Left cardiac atrium (tissue), 4 donors: ENCODE data around the gene PNRC2. TPM values are rescaled to one million over a fixed set of nuclear protein-coding genes. Genes with fewer than 3 reads are reported as not detected.
"Not testable (repeated sequence)": the region's sequence is repeated elsewhere in the genome, so short reads cannot be mapped to it uniquely, and the experiment has no call there.

Experiments used
- ATAC-seq, 2 donors: fragments of 200-7000 bp; cut with Tn5 transposase; one replicate each; pipeline ENCODE4 v1.9.1; 2020; ENCODE audit warnings: mild to moderate bottlenecking in 2 of 2, moderate library complexity in 2 of 2
- DNase-seq: peaks from one replicate; pipeline ENCODE4 v3.0.0-alpha.2; 2020
- intact Hi-C, 2 donors: fragments of 100-400 bp; cut with DNase I; formaldehyde crosslinking; loops; one replicate each; pipeline versions ENCODE4 v1.14.1 to v1.15.1; 2022 to 2023
- total RNA-seq, 2 donors: library from RNA; stranded (reverse); fragmentation: NEBNext Ultra II Directional; extraction: Animal tissue kit (Norgen Biotek cat#: 25700); gene quantifications; one replicate each; pipeline ENCODE4 v1.2.1, GENCODE V29; 2021
- donor health status: DM: no; HTN: yes; CAD: no.
- donor health status: DM: no; HTN: yes; CAD: no; lungs with severe emphysema.
- donor health status: DM: yes; HTN: yes; CAD: no.
- donor health status: Dilated cardiomyopathy.

The PNRC2 gene
- total RNA-seq, 2 donors from 2014 or later = 84.2 to 89.2 TPM

DNA sequence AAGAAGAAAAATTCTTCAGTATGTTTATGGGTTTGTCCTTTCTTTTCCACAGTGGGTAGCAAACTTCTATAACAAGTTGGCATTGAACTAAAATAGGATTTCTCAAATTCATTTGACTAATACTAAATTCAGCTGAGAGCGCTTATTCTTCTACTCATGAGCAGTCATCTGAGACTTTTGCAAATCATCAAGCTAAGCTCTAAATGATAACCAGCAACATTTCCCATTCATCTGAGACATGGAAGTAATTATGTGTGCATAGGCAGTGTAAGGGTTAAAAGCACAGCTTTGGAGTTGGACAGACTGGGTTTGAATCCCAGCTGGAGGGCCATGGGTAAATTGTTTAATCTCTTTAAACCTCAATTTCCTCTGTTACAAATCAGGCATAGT, 28.1 kb upstream of the PNRC2 start:
- intact Hi-C loops = no loop called here
- no peak for DNase-seq
- no peak for ATAC-seq

DNA sequence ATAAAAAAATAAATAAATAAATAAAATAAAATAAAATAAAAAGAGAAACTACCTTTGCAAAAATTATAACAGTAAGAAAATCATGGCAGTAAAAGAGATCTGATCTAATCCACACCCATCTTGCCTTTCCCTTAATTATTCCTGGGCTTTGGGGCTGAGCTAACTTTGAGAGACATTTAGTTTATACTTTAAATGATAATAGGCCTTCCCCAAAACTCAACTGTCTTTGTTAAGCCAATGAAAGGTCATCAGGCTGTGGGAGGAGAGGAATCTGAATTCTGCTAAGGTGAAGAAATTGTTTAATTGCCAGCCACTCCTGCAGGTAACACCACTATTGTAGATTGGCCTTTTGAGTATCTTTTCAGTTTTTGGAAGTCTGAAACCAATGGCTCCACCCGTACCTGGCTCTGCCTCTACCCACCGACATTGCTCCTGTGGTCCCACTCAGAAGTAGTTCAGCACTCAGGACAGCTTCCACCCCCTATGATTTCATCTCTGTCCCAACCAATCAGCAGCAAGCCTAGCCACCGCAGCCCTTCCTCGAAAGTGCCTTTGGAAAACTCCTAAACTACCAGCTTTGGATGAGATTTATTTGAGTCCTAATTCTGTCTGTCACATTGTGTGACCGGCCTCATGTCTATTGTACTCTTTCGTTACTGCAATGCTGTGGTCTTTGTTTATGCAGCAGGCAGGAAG, 23.0 kb upstream of the PNRC2 start:
- intact Hi-C loops = no loop called here
- DNase-seq = no peak
- no peak for ATAC-seq

DNA sequence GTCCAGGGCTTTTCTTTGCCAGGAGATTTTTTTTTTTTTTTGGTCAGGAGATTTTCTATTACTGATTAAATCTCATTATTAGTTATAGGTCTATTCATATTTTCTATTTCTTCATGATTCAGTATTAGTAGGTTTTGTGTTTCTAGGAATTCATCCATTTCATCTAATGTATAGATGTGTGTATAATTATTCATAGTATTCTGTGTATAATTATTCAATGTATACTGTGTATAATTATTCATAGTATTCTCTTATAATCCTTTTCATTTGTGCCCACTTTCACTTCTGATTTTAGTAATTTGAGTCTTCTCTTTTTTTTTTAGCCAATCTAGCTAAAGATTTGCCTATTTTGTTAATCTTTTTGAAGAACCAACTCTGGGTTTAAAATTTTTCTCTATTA, 12.3 kb upstream of the PNRC2 start:
- intact Hi-C loops = no loop called here
- DNase-seq (no peak), ATAC-seq (no peak)

DNA sequence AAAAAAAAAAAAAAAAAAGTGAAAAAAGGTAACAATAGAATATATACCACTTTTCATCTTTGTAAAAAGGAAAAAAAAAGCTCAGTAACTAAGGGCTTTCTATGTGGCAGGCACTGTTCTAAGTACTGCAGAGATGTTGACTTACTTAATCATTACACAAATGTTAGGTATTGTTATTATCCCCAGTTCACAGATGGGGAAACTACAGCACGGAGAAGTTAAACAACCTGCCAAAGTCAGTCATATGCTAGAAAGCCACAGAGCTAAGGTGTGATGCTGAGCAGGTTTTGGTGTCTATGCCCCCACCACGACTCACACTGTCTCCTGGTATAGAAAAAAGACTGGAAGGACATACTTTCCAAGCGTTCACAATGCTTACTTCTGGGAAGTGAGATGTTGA, 6.6 kb upstream of the PNRC2 start:
- ATAC-seq (no peak), DNase-seq (no peak)
- intact Hi-C loops = loop anchor here in 1 of 2 donors (10.0 kb wide), 1 partner anchor 72 kb away; no protein-coding TSS in a partner anchor

DNA sequence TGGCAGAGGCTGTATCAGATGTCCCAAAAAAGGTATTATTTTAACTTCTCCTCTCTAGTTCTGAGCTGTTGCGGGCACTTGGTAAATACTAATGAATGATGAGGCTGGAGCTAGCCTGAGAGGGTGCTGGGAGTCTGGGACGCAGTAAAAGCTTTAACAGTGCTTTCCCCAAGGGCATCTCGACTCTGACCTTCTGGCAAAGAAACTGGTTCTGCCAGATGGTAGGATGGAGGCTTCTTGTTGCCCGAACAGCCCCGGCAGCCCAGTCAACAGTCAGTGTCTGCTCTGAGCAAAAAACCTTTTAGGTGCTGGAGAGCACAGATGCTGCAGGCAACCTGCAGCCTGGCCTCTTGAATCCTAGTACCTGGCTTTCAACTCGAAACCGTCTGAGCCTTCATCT, 2.5 kb upstream of the PNRC2 start:
- intact Hi-C loops = loop anchor here (5.0 to 10.0 kb wide), 2 partner anchors 68 to 70 kb away; no protein-coding TSS in a partner anchor
- no peak for ATAC-seq
- no peak for DNase-seq

DNA sequence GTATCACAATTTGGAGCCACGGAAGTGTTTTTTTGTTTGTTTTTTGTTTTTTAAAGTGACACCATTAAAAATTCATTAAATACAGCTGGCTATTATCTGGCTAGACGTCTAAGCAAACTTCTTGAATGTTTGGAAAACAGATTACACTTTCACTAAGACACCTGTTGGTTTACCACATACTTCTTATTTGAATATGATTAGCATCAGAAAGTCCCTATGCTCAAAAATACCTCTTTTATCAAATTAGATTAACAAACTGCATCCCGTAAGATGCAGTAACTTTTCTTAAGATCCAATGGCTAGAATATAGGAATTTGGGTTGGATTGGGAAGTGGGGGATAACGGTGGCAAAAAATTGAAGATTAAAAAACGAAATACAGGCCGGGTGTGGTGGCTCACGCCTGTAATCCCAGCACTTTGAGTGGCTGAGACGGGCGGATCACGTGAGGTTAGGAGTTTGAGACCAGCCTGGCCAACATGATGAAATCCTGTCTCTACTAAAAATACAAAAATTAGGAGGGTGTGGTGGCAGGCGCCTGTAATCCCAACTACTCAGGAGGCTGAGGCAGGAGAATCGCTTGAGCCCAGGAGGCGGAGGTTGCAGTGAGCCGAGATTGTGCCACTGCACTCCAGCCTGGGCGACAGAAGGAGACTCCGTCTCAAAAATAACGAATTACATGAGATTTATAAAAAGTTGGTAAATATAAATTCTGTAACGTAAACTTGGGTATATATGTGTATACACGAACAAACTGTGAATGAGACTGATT, 1.4 kb upstream of the PNRC2 start:
- intact Hi-C loops = loop anchor here (5.0 to 10.0 kb wide), 2 partner anchors 67 to 69 kb away; no protein-coding TSS in a partner anchor
- DNase-seq, ATAC-seq: not testable (repeated sequence)

DNA sequence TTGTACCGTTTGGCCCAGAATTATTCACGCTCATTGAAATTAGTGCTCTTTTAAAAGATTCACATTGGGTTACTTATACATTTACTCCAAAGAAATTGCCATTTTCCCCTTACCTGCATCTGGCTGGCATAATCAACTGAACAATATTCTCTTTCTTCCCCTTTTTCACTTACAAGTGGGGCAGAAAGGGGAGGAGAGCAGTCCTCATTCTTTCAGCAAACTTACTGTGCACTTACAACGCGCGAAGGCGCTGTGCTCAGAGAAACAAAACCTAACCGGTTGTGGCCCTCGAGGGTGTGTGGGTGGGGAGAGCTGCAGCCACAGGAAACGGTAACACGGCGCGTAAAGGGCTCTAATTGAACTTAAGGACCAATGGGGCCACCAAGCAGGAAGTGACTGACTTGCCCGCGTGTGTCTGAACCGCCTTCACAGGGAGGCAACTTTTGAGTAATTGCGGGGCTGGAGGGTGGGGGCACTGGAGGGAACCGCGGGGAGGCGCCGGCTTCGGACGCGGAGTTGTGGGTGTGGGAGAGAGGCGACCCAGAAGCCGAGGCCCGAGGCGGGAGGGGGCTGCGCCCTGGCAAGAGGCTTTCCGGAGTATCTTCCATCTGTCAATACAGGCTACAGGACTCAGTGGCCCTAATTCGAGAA, 693 bp upstream of the PNRC2 start:
- intact Hi-C loops = loop anchor here (5.0 to 10.0 kb wide), 2 partner anchors 66 to 68 kb away; no protein-coding TSS in a partner anchor
- peak; percentile 88 for DNase-seq
- peak; percentile 73 to 80 for ATAC-seq

DNA sequence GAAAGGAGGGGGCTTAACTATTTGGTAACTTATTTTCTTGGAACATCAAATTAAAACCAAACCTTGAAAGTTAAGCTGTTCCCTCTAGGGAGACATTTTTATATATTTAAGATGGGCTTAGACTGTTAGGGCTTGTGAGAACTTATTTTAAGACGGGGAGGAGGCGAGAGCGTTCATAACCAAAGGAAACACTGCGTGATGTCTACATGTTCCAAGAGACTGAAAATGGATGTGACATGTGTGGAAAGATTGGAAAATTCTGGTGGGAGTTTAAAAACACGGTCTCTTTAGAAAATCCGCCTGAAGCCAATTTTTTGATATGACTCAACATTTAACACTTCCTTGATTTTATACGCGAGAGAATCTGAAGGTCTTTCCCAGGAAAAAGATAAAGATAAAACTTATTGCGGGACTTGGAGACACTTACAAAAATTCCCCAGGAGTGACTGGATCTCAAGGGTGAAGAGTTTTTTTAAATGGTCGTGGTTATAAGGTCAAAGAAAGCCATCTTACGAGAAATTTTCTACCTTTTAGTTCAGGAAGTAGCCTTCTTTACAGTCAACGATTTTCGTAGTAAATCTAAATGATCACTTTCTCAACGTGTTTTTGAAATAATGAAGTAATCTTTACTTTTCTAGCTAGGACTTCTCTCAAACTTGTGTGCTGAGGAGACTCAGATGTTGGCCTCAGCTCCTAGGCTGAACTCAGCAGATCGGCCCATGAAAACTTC, 828 bp downstream of the PNRC2 start:
- DNase-seq (no peak), ATAC-seq (peak; percentile 1 to 9)
- intact Hi-C loops = no loop called here

DNA sequence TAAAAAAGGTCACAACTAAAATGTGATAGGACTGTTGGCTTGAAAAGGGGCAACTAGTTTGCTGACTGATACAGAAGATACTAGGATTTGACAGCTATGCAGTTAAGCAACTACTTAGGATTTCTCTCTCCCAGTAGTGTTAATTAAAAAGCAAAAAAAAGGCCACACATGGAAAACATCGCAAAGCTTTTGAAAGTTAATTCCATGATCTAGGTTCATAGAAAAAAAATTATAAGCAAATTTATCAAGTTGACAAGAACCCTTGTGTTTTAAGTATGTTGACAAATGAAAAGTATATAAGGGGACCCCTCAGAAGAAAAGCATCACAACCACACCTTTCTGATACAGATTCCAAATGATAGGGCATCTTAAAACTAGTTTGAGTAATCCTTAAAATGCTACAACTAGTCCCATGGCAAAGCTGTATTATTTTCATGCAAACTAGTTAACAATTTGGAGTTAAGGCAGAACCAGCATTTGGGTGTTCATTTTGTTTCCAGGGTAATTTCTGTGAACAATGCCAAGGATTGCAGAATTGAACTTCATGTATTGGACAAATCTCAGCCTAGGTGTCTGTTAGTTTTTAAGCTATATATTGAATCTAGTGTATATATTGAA, 4.1 kb downstream of the PNRC2 start:
- ATAC-seq (no peak), DNase-seq (no peak)
- intact Hi-C loops = no loop called here

DNA sequence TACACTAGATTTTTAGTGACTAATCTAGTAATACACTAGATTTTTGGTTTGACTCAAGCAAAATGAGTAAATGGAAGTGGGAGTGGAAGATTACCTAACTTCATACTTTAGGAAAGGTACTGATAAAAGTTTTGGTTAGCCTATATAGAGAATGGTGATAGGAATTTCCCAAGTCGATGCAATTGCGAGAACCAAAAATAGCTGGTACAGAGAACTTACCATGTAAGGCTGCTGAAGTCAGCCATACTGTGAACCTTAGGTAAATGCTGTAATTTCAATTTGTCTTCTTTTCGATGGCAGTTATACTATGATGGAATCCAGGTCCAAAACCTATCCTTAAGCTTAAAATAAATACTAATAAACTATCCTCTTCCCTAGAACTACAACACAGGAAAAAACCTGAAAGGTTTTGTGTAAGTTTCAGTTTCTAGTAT, 4.6 kb downstream of the PNRC2 start:
- intact Hi-C loops = no loop called here
- no peak for DNase-seq
- ATAC-seq = no peak

DNA sequence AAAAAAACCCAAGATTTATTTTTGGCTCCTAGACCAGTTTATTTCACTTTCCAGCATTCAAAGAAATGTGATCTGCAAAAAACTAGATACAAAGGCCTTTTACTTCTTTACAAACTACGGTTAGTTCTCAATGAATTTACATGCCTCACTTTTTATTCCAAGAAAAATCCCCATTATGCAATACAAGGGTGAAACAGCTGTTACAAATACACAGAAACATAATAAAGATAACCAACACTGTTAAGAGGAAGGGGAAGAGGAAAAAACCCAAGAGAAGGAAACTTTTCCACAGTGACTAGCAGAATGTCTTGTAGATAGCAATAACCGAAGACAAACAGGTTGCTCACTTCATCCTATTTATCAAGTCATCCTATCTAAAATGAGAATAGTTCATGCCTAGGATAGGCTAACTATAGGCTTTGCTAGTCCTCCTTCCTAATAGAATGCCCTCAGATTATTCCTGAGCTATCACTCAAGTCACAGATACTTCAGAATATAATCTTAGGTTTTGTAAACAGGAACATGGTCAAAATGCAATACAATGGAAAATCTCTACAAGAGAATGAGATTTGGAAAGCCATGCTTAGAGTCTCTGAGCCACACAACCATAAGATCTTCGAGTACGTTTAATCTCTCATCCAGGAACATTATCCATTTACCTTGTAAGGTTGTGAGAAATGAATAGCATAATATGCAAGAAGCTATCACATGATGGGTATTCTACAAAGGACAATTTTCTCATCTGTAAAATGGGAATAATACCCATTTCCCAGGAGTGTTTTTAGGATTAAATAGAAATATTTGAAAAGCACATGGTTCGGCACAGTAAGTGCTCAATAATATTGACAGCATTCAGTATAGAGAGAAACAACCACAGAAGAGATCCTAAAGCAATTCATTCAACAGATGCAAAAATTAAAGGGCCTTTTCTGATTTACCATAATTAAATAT, 5.4 kb downstream of the PNRC2 start:
- no peak for DNase-seq
- intact Hi-C loops = no loop called here
- ATAC-seq = peak in 1 of 2 donors; percentile 11

DNA sequence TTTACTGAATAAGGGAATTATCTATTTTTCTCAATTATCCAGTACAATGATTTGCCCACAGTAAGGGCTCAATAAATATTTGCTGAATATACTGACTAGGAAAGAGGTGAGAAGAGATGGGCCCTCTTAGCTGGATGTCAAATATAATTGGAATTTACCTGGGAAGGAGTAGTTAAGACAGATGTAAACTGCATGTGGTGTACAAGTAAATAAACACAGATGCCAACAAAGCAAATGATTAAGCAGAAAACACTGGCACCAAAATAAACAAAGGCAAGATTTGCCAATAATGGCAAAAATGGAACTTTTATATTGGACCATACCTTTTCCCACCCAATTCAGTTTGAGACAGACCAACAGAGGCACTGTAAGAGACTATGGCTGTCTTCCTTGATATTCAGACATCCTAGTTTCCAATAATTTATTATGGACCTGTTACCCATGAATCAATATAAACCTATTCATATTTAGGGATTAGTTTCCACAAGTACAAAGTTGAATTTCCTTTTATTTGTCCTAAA, 7.4 kb downstream of the PNRC2 start:
- intact Hi-C loops = no loop called here
- DNase-seq = no peak
- ATAC-seq = no peak

DNA sequence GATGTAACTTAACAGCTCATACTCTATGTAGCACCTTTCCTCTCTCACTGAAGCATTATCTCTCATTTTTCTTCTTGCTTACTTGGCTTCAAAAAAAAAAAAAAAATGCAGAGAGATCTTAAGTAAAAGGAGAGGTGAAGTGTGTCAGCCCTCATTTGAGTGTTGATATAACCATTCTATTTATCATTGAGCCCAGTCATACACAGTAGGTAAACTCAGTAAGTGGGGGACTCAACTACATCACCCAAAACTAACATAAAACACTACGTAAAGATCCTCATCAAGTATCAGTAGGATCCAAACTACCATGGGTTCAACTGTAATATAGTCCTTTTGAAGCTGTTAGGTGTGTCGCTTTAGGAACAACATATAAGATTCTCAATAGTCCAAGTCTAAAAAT, 8.2 kb downstream of the PNRC2 start:
- intact Hi-C loops = no loop called here
- DNase-seq = no peak
- ATAC-seq = no peak

DNA sequence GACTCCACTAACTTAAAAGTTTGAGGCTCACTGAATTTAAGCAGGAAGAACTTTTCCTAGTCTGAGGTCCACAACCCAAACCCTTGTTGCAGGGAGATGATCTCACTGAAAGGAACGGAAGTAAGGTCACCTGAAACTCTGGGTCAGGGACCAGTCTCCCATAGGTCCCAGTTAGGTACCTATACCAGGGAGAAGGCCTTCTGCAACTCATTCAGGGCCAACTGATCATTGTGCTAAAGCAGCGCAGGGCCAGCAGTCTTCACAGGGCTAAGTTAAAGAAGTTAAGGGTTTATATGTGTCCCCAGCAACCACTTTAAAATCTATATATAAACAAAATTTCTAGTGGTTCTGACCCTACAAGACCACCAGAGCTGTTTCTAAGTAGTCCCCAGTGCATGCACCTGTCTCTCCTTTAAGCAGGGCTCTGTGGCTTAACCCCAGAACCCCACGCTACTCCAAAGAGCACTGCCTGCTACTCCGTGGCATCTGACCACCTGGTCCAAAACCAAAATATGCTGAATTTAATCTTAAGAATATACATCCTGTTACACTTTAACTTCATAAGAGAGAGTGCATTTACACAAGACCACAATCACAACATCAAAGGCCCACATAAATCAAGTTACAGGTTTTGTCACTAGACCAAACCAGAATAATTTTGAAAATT, 17.7 kb downstream of the PNRC2 start:
- no peak for ATAC-seq
- intact Hi-C loops = no loop called here
- no peak for DNase-seq

DNA sequence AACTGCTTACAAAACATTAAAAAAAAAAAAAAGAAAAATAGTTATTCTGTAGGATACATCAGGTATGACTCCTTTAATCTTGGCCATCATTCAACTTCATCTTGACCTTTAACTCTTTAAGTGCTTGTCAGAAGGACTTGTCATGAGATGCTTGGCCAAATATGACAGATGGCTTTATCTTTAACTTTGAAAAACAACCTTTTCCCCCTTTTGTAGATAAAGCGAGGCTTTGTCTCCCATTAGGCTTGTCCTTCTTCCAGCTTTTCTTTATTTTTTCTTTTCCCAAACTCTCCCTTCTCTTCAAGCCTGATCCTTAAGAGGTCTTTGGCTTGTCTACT, 18.2 kb downstream of the PNRC2 start:
- ATAC-seq = no peak
- intact Hi-C loops = loop anchor here in 1 of 2 donors (2.0 kb wide), 1 partner anchor 43 kb away; no protein-coding TSS in a partner anchor
- no peak for DNase-seq

DNA sequence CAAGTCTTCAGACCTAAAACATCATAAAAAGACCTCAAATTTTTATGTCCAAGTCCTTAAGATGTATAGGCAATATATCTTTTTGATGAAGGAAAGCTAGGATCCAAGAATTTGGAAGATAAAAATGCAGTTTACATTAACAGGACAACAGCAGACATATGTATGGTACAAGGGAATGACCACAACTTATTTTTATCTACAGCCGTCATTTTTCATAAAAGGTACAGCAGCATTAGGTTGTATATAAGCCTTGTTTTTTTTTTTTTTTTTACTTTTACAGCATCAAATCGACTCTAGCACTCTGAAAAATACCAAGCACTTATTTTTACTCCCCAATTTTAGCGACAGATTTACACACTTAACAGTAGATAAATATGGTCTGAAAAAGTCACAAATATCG, 19.2 kb downstream of the PNRC2 start:
- ATAC-seq = no peak
- no peak for DNase-seq
- intact Hi-C loops = loop anchor here in 1 of 2 donors (2.0 kb wide), 1 partner anchor 42 kb away; no protein-coding TSS in a partner anchor

DNA sequence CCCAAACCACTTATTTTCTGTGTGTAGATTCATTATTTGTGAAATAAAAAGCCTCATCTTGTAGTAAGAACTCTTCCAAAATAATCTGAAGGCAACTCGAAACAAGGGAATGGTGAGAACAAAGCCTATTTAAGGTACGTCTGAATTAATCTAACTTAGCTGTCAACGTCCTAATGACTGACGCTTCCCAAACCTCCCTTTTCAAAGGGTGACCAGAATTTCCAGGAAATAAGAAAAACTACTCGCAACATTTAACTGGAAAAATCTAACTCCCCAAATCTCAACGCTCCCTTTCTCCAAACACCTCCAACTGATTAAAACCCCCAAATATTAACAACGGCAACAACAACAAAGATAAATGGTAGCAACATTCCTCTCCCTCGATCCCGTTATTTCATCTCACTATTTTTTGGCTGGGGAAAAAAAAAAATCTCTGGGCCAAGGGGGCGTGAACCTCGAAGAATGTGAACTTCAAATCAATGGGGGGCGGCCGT, 19.8 kb downstream of the PNRC2 start:
- intact Hi-C loops = loop anchor here in 1 of 2 donors (2.0 kb wide), 1 partner anchor 41 kb away; no protein-coding TSS in a partner anchor
- DNase-seq (no peak), ATAC-seq (no peak)
